HepG2 (cell line): ENCODE measurements around the gene NPEPL1. TPM values are rescaled to one million over a fixed set of nuclear protein-coding genes. Genes with fewer than 3 reads are reported as not detected.
A peak's percentile ranks its signal among the peaks of the same experiment; 100 is the strongest.

Experiments used
- GABPB1 ChIP-seq: IDR thresholded peaks from 2 replicates; pipeline ENCODE4 v1.6.1; 2016; ENCODE audit warnings: mild to moderate bottlenecking, missing genetic modification reagents, moderate library complexity, missing compliant biosample characterization
- KDM2A ChIP-seq: sonication (generic); formaldehyde crosslinking; IDR thresholded peaks from 2 replicates; pipeline ENCODE4 v1.4.0; 2020; ENCODE audit warnings: low read depth, missing genetic modification reagents, borderline replicate concordance
- MED8 ChIP-seq: sonication (generic); formaldehyde crosslinking; IDR thresholded peaks from 2 replicates; pipeline ENCODE4 v1.8.1; 2023; ENCODE audit warnings: mild to moderate bottlenecking, missing genetic modification reagents; ENCODE audit not compliant: insufficient replicate concordance
- PCBP2 ChIP-seq: fragments of 200-400 bp; formaldehyde crosslinking; optimal IDR thresholded peaks from 2 replicates; pipeline ENCODE3; 2018; ENCODE audit warnings: low read length, low read depth; ENCODE audit not compliant: poor library complexity, severe bottlenecking
- PHF21A ChIP-seq: sonication (generic); formaldehyde crosslinking; IDR thresholded peaks from 2 replicates; pipeline ENCODE4 v1.5.0; 2020; ENCODE audit warnings: mild to moderate bottlenecking, missing genetic modification reagents
- SALL1 ChIP-seq: sonication (generic); formaldehyde crosslinking; IDR thresholded peaks from 2 replicates; pipeline ENCODE4 v1.8.0; 2022; ENCODE audit warnings: mild to moderate bottlenecking, missing genetic modification reagents
- THAP7 ChIP-seq: sonication (generic); formaldehyde crosslinking; IDR thresholded peaks from 2 replicates; pipeline ENCODE4 v1.8.1; 2023; ENCODE audit warnings: mild to moderate bottlenecking, missing genetic modification reagents
- ZFP41 ChIP-seq: sonication (generic); formaldehyde crosslinking; IDR thresholded peaks from 2 replicates; pipeline ENCODE4 v1.4.0; 2020; ENCODE audit warnings: mild to moderate bottlenecking, missing genetic modification reagents, borderline replicate concordance
- ZFP91 ChIP-seq: sonication (generic); formaldehyde crosslinking; IDR thresholded peaks from 2 replicates; pipeline ENCODE4 v1.9.0; 2022; ENCODE audit warnings: missing genetic modification reagents, mild to moderate bottlenecking, borderline replicate concordance
- ZNF296 ChIP-seq: sonication (generic); formaldehyde crosslinking; conservative IDR thresholded peaks from 2 replicates; pipeline ENCODE4 v1.5.0; 2020; ENCODE audit warnings: mild to moderate bottlenecking, missing genetic modification reagents
- ZNF451 ChIP-seq: sonication (generic); formaldehyde crosslinking; IDR thresholded peaks from 2 replicates; pipeline ENCODE4 v1.5.0; 2020; ENCODE audit warnings: mild to moderate bottlenecking, missing genetic modification reagents
- ZNF576 ChIP-seq: sonication (generic); formaldehyde crosslinking; IDR thresholded peaks from 2 replicates; pipeline ENCODE4 v1.4.0; 2020; ENCODE audit warnings: mild to moderate bottlenecking, missing genetic modification reagents
- ZNF605 ChIP-seq: sonication (generic); formaldehyde crosslinking; IDR thresholded peaks from 2 replicates; pipeline ENCODE4 v1.8.0; 2022; ENCODE audit warnings: mild to moderate bottlenecking, missing genetic modification reagents
- ZNF724P ChIP-seq: sonication (generic); formaldehyde crosslinking; IDR thresholded peaks from 2 replicates; pipeline ENCODE4 v1.8.0; 2022; ENCODE audit warnings: missing genetic modification reagents, borderline replicate concordance
- polyA plus RNA-seq, 8 experiments: library from polyadenylated mRNA; depleted of rRNA in 3 of 8; stranded (reverse) in 7 of 8; unstranded in 1 of 8; fragments of >200 nt; fragmentation: Illumina TruSeq in 4 of 8; extraction: Trizol in 4 of 8; gene quantifications; 2 replicates each; pipeline versions ENCODE4 v1.2.1 to v1.2.3, GENCODE V29; 2011 to 2016; ENCODE audit warnings: low read depth in 4 of 8, missing spikeins in 1 of 8, mixed read lengths in 1 of 8; ENCODE audit not compliant: insufficient read depth in 1 of 8
- total RNA-seq, 5 experiments: library from RNA; depleted of rRNA; stranded (reverse); fragments of >200 nt; fragmentation: Illumina TruSeq; extraction: Trizol; gene quantifications; 2 replicates each; pipeline ENCODE4 v1.2.3, GENCODE V29; 2016; ENCODE audit warnings: low read depth in 1 of 5
- TF ChIP-seq, protein P1 (sequence below): sonication (generic); formaldehyde crosslinking; IDR thresholded peaks from 2 replicates; pipeline ENCODE4 v1.5.0; 2020; ENCODE audit warnings: mild to moderate bottlenecking, missing genetic modification reagents, borderline replicate concordance
- TF ChIP-seq, protein P2 (sequence below): sonication (generic); formaldehyde crosslinking; IDR thresholded peaks from 2 replicates; pipeline ENCODE4 v1.5.0; 2020; ENCODE audit warnings: mild to moderate bottlenecking, missing genetic modification reagents, moderate library complexity
- TF ChIP-seq, protein P3 (sequence below): sonication (generic); formaldehyde crosslinking; conservative IDR thresholded peaks from 2 replicates; pipeline ENCODE4 v1.8.1; 2023; ENCODE audit warnings: missing genetic modification reagents

NPEPL1 gene
- total and polyA plus RNA-seq, 2 of the 13 experiments (the other 11 are each of a cell fraction or from before 2014, with no cell fraction given) = 4.1 to 7.5 TPM

GRCh38 chr20:58716476-58717277, 24.1 kb downstream of the NPEPL1 start (continued):
- TF ChIP-seq THAP7 (CRISPR knock-in tag) (0 out of 2 replicates have a peak, but pooled peaks have one; percentile 66), PCBP2 (no peak), GABPB1 (peak; percentile 52; the same call in 1 of the 2 replicates), ZNF605 (CRISPR knock-in tag) (0 out of 2 replicates have a peak, but pooled peaks have one; percentile 23), PHF21A (CRISPR knock-in tag) (peak; percentile 35; the same call in 1 of the 2 replicates), MED8 (CRISPR knock-in tag) (peak; percentile 44), ZFP91 (CRISPR knock-in tag) (no peak), ZNF296 (CRISPR knock-in tag) (no peak), ZNF576 (no peak), KDM2A (CRISPR knock-in tag) (peak; percentile 18; the same call in 1 of the 2 replicates), ZNF451 (CRISPR knock-in tag) (0 out of 2 replicates have a peak, but pooled peaks have one; percentile 30), SALL1 (CRISPR knock-in tag) (peak; percentile 51; the same call in 1 of the 2 replicates), ZNF724P (CRISPR knock-in tag) (peak; percentile 58; the same call in 1 of the 2 replicates), ZFP41 (CRISPR knock-in tag) (peak; percentile 65; the same call in 1 of the 2 replicates)
- TF ChIP-seq, protein P1, sequence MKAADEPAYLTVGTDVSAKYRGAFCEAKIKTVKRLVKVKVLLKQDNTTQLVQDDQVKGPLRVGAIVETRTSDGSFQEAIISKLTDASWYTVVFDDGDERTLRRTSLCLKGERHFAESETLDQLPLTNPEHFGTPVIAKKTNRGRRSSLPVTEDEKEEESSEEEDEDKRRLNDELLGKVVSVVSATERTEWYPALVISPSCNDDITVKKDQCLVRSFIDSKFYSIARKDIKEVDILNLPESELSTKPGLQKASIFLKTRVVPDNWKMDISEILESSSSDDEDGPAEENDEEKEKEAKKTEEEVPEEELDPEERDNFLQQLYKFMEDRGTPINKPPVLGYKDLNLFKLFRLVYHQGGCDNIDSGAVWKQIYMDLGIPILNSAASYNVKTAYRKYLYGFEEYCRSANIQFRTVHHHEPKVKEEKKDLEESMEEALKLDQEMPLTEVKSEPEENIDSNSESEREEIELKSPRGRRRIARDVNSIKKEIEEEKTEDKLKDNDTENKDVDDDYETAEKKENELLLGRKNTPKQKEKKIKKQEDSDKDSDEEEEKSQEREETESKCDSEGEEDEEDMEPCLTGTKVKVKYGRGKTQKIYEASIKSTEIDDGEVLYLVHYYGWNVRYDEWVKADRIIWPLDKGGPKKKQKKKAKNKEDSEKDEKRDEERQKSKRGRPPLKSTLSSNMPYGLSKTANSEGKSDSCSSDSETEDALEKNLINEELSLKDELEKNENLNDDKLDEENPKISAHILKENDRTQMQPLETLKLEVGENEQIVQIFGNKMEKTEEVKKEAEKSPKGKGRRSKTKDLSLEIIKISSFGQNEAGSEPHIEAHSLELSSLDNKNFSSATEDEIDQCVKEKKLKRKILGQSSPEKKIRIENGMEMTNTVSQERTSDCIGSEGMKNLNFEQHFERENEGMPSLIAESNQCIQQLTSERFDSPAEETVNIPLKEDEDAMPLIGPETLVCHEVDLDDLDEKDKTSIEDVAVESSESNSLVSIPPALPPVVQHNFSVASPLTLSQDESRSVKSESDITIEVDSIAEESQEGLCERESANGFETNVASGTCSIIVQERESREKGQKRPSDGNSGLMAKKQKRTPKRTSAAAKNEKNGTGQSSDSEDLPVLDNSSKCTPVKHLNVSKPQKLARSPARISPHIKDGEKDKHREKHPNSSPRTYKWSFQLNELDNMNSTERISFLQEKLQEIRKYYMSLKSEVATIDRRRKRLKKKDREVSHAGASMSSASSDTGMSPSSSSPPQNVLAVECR (CRISPR knock-in tag) = peak; percentile 49; the same call in 1 of the 2 replicates
- TF ChIP-seq, protein P2, sequence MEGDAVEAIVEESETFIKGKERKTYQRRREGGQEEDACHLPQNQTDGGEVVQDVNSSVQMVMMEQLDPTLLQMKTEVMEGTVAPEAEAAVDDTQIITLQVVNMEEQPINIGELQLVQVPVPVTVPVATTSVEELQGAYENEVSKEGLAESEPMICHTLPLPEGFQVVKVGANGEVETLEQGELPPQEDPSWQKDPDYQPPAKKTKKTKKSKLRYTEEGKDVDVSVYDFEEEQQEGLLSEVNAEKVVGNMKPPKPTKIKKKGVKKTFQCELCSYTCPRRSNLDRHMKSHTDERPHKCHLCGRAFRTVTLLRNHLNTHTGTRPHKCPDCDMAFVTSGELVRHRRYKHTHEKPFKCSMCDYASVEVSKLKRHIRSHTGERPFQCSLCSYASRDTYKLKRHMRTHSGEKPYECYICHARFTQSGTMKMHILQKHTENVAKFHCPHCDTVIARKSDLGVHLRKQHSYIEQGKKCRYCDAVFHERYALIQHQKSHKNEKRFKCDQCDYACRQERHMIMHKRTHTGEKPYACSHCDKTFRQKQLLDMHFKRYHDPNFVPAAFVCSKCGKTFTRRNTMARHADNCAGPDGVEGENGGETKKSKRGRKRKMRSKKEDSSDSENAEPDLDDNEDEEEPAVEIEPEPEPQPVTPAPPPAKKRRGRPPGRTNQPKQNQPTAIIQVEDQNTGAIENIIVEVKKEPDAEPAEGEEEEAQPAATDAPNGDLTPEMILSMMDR (CRISPR knock-in tag) = no peak
- TF ChIP-seq, protein P3, sequence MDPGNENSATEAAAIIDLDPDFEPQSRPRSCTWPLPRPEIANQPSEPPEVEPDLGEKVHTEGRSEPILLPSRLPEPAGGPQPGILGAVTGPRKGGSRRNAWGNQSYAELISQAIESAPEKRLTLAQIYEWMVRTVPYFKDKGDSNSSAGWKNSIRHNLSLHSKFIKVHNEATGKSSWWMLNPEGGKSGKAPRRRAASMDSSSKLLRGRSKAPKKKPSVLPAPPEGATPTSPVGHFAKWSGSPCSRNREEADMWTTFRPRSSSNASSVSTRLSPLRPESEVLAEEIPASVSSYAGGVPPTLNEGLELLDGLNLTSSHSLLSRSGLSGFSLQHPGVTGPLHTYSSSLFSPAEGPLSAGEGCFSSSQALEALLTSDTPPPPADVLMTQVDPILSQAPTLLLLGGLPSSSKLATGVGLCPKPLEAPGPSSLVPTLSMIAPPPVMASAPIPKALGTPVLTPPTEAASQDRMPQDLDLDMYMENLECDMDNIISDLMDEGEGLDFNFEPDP = no peak
